ENCODE results near the gene TMEM220.

The TMEM220 gene

GRCh38 chr17:10729334-10730193 is at the start of gene TMEM220:
TSS of gene TMEM220 (minus strand) at chr17:10730023. CDS start at chr17:10729851, 172 bp downstream.
- DNase-seq: no peak

- no peak for DNase-seq
Observed at GRCh38 chr17:10779609-10780008, 49.8 kb upstream of the TMEM220 start.

- no peak for DNase-seq
Observed at GRCh38 chr17:10777890-10778289, 48.1 kb upstream of the TMEM220 start.

- DNase-seq: no peak
Observed at GRCh38 chr17:10777131-10777807, 47.4 kb upstream of the TMEM220 start.

GRCh38 chr17:10776381-10776780 is 46.6 kb upstream of the TMEM220 start:
- no peak for DNase-seq

GRCh38 chr17:10775740-10776356 is 46.0 kb upstream of the TMEM220 start:
- no peak for DNase-seq

GRCh38 chr17:10775058-10775457 is 45.2 kb upstream of the TMEM220 start:
- DNase-seq: no peak

- DNase-seq: no peak
Observed at GRCh38 chr17:10773391-10773790, 43.6 kb upstream of the TMEM220 start.

- DNase-seq: no peak
Observed at GRCh38 chr17:10772425-10773380, 42.9 kb upstream of the TMEM220 start.

- no peak for DNase-seq
Observed at GRCh38 chr17:10771148-10771547, 41.3 kb upstream of the TMEM220 start.

GRCh38 chr17:10769840-10770239 is 40.0 kb upstream of the TMEM220 start:
- DNase-seq: no peak

GRCh38 chr17:10768750-10769251 is 39.0 kb upstream of the TMEM220 start:
- DNase-seq: no peak

- no peak for DNase-seq
Observed at GRCh38 chr17:10767232-10767631, 37.4 kb upstream of the TMEM220 start.

GRCh38 chr17:10762037-10762436 is 32.2 kb upstream of the TMEM220 start:
- no peak for DNase-seq

- DNase-seq: no peak
Observed at GRCh38 chr17:10761281-10761680, 31.5 kb upstream of the TMEM220 start.

GRCh38 chr17:10758062-10758461 is 28.2 kb upstream of the TMEM220 start:
- DNase-seq: no peak

GRCh38 chr17:10757647-10758046 is 27.8 kb upstream of the TMEM220 start:
- no peak for DNase-seq

- no peak for DNase-seq
Observed at GRCh38 chr17:10757067-10757466, 27.2 kb upstream of the TMEM220 start.

GRCh38 chr17:10756619-10757018 is 26.8 kb upstream of the TMEM220 start:
- no peak for DNase-seq

GRCh38 chr17:10756185-10756584 is 26.4 kb upstream of the TMEM220 start:
- DNase-seq: no peak

GRCh38 chr17:10755592-10756127 is 25.8 kb upstream of the TMEM220 start:
- no peak for DNase-seq

Measured in NCI-H146 (cell line).